Measurements from ENCODE around the gene HRH1.

DNA sequence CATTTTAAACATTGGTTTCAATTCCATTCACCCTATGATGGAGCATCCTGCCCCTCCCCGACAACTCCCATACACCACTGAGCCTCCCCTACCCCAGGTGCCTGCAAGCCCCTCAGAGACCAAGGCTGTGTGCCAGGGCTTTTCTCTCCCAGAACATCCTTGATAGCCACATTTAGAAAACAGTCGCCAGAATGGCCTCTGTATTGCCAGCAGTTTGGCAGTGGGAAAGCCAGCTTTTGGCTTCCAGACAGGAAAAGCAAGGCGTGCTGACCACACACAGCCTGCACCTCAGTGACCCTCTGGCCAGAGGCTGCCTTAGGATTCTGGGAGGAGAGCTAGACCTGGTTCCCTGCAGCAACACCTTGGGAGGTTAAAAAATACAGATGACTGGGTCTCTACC lies 18.2 kb upstream of the HRH1 start:
- TF ChIP-seq, protein P1, sequence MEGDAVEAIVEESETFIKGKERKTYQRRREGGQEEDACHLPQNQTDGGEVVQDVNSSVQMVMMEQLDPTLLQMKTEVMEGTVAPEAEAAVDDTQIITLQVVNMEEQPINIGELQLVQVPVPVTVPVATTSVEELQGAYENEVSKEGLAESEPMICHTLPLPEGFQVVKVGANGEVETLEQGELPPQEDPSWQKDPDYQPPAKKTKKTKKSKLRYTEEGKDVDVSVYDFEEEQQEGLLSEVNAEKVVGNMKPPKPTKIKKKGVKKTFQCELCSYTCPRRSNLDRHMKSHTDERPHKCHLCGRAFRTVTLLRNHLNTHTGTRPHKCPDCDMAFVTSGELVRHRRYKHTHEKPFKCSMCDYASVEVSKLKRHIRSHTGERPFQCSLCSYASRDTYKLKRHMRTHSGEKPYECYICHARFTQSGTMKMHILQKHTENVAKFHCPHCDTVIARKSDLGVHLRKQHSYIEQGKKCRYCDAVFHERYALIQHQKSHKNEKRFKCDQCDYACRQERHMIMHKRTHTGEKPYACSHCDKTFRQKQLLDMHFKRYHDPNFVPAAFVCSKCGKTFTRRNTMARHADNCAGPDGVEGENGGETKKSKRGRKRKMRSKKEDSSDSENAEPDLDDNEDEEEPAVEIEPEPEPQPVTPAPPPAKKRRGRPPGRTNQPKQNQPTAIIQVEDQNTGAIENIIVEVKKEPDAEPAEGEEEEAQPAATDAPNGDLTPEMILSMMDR (IDR thresholded peaks at IDR 0.05): no peak
- no peak for TF ChIP-seq POLR2A (IDR thresholded peaks at IDR 0.05)
